Measurements from ENCODE around the gene HOXD10.
A peak's percentile ranks its signal among the peaks of the same experiment; 100 is the strongest.

HOXD10 gene

DNA sequence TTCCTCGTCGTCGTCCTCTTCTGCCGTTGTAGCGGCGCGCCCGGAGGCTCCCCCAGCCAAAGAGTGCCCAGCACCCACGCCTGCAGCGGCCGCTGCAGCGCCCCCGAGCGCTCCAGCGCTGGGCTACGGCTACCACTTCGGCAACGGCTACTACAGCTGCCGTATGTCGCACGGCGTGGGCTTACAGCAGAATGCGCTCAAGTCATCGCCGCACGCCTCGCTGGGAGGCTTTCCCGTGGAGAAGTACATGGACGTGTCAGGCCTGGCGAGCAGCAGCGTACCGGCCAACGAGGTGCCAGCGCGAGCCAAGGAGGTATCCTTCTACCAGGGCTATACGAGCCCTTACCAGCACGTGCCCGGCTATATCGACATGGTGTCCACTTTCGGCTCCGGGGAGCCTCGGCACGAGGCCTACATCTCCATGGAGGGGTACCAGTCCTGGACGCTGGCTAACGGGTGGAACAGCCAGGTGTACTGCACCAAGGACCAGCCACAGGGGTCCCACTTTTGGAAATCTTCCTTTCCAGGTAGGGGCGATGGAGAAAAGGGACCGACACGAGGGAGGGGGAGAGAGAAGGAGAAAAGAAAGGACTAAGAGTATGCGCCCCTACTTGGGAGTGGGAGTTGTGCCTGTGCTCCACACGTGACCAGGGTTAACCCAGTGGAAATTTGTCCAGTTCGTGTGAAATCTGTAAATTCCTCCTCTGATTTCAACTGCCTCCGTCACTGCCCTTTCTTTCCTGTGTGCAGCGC lies 23.3 kb upstream of the HOXD10 start:
- peak overlapping the region; percentile 55 for H3K4me3 ChIP-seq (ENCODE audit: low read length)
- no peak for DNase-seq (ENCODE audit: low read depth, low spot score)

DNA sequence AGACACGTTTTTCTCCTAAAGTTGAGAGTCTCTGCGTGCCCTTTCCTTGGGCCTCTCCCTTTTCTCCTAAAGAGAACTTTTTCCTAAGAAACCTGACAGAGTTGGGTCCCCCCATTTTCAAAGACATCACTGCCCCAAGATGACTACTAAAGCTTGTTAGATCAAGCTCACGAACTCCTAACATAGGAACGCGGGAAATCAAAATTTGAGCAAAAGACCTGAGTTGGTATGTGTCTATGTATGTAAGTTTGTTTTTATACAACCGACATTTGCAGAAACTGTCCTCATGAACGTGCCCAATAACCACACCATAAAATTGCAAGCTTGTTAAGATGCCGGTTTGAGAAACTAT lies 22.7 kb upstream of the HOXD10 start:
- no peak for DNase-seq (ENCODE audit: low read depth, low spot score)
- H3K4me3 ChIP-seq (ENCODE audit: low read length): no peak overlapping the region

DNA sequence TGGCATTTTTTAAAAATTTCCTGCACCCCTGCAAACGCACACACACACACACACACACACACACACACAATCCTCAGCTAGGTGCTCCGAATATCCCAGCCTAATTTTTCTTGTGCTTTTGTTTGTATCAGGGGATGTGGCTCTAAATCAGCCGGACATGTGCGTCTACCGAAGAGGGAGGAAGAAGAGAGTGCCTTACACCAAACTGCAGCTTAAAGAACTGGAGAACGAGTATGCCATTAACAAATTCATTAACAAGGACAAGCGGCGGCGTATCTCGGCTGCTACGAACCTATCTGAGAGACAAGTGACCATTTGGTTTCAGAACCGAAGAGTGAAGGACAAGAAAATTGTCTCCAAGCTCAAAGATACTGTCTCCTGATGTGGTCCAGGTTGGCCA lies 22.2 kb upstream of the HOXD10 start:
- no peak for DNase-seq (ENCODE audit: low read depth, low spot score)
- H3K4me3 ChIP-seq (ENCODE audit: low read length): no peak overlapping the region

DNA sequence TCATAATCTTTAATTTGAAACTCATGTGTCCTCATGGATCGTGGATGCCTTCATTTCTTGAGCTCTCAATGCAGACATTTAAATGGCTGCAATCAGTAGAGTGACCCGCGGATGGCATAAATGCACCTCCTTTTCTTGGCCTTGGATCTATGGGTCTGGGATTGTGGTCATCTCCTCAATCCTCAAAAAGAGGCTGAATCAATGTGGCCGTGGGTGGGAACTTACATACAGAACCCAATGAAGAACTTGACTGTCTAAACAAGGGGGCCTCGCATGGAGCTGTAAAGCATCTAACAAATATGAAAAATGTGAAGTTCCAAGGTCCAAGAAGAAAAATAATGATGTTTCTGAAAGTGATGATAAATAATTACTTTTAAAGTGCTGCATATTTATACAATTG lies 21.2 kb upstream of the HOXD10 start:
- DNase-seq (ENCODE audit: low read depth, low spot score): no peak
- H3K4me3 ChIP-seq (ENCODE audit: low read length): no peak overlapping the region

DNA sequence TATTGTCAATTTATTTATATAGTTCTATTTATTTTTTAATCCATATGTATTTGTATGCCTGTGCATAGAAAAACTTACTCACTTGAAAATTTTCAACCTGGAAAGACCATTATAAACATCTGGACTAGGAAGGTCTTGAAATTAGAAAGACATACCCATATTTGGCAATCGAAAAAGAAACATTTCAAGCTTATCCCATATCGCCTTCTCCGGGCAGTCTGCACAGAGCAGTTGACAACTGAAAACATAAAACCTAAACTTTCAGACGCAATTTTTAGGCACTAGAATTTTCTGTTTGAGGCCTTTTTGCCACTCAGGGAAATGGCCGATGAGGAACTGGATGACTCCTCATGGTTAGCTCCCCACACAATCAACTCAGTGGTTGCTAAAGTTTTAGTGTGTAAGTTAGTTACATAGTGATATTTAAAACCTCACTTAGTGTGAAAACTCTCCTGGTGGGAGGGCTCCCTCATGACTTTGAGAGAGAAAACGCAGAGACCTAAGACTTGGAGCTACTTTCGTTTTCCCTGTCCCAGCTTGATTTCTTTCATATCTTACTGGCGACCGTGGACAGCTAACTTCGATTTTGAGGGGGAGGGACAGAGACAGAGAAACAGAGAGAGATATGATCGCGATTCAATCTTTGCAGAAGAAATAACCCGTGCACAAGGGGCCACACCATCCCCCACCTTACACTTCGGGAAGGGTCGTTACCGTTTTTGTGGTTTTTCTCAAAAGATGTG lies 20.2 kb upstream of the HOXD10 start:
- H3K4me3 ChIP-seq (ENCODE audit: low read length): peak overlapping the region; percentile 62
- peak; percentile 28 for DNase-seq (ENCODE audit: low read depth, low spot score)

DNA sequence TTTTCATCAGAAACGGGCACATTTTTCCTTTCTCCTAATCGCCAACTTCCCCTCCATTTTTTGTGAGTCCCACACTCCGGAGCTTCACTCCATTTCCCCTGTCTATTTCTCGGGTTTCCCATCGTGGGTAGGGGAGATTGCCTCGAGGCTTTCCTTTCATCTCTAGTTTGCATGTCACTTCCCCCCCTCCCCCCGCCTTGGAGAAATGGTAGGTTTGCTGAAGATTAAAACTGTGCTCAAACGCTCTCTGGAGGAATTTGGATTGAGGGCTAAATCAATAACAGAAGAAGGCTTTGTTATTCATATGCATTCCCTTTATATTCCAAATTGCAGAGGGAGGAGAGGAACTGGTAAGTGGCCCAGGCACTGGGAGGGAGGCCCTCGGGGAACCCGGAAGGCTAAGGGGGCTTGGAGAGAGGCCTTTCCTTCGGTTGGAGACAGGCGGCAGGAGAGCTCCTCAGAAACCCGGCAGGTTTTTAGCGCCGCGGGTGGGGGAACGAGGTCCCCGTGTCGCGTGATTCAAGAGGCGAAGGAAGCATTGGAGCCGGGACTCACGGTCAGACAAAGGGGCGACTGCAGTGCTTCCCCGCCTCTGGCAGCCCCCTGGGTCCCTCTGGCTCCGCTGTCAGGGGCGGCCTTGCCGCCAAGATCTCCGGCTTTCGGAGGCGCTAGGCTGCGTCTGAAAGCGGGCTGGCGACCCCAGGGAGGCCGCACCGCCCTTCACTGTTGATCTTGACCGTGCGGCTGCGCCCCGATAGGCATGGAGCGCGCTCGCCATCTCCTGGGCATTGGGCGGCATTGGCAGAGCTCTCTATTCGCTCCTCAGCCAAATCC lies 19.4 kb upstream of the HOXD10 start:
- H3K4me3 ChIP-seq (ENCODE audit: low read length): peak overlapping the region; percentile 62
- DNase-seq (ENCODE audit: low read depth, low spot score): peak; percentile 69

DNA sequence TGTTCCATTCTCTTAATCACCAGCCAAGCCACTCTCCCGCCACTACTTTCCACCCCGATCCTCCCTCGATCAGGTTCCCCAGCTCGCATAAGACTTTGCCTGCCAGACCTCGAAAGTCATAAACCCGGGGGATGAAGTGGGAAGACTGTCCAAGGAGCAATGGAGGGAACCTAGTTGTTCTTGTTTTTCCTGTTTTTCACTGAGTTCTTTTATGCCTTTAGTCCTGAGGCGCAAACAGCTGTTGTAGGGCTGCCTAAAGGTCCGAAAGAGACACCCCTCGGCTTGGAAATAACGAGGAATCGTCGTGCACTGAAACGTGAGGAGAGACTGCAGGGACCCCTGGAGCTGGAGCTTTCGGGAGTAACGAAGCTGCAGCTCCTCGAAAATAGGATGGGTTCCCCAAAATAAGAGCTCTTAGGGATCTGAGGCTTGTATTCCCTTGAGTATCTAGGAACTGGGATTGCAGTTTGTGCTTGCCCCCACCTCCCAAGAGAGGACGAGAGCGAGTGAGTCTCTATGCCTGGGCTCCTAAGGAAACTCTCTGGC lies 18.7 kb upstream of the HOXD10 start:
- DNase-seq (ENCODE audit: low read depth, low spot score): no peak
- peak overlapping the region; percentile 62 for H3K4me3 ChIP-seq (ENCODE audit: low read length)

DNA sequence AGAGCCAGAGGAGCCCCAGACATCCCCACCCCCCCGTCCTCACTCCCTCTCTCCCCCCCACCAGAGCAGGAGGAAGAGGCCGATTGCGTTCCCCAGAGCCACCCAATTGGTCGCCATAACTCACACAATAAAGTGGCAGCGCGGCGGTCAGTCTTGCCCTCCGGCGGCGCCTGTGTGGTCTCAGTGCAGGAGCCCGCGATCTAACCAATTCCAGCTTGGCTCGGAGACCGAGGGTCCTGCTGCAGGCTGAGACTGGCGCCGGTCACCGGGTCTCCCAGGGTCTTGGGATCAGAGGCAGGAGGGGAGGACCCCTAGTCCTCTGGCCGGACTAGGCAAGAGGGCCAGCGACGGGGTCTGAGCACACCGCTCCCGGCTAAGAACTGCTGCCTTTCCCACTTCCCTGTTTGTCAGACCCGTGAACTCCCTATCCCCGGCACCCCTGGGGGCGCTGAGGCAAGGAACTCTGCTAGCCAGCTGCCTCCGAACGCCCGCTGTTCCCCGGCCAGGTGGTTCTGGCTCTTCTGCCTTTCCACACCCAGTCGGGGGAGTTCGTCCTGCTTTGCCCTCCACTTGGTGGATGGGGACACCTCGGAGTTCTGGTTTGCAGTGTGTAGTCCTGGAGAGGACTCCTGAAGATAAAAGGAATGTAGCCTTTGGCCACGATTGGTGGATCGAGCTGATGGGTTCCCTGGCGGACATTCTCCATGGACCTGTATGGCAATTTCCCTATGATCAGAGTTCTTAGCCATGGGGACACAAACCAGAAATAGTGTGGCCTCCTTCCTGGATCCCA lies 18.0 kb upstream of the HOXD10 start:
- DNase-seq (ENCODE audit: low read depth, low spot score): no peak
- no peak overlapping the region for H3K4me3 ChIP-seq (ENCODE audit: low read length)

DNA sequence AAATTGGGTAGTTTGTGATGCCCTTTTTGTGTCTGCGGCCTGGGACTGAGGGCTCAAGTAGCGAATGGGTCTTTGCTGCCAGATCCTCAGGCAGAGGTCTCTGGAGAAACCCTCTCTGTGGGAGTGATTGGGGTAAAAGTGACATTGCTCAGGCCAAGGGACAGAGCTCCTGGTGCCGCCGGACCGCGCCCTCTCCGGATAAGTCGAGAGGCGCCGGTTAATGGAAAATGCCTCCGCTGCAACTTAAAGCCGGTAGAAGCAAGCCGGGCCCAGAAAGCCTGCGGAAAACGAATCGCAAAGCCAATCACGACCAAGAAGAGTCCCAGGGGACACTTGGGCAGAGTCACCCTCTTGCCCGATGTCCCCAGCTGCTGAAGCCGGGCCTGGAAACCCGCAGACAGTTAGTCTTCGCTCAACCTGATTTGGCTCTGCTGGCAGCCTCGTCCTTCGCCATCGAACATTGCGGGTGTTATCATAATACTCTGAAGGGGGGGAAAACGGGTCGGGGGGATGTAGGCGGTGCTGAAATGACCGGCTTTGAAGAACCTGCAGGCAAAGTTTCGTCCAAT lies 17.3 kb upstream of the HOXD10 start:
- no peak for DNase-seq (ENCODE audit: low read depth, low spot score)
- no peak overlapping the region for H3K4me3 ChIP-seq (ENCODE audit: low read length)

DNA sequence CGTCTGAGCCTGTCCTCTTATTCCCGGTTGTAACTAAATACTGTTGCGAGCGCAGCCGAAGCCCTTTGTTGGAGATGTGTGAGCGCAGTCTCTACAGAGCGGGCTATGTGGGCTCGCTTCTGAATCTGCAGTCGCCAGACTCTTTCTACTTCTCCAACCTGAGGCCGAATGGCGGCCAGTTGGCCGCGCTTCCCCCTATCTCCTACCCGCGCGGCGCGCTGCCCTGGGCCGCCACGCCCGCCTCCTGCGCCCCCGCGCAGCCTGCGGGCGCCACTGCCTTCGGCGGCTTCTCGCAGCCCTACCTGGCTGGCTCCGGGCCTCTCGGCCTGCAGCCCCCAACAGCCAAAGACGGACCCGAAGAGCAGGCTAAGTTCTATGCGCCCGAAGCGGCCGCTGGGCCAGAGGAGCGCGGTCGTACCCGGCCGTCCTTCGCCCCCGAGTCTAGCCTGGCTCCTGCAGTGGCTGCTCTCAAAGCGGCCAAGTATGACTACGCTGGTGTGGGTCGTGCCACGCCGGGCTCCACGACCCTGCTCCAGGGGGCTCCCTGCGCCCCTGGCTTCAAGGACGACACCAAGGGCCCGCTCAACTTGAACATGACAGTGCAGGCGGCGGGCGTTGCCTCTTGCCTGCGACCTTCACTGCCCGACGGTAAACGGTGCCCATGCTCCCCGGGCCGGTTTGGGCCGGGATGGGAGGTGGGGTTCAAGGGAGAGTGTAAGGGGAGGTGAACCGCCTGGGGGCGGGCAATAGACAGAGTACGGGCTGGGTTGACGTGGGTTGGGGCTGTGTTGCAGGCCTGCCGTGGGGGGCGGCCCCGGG lies 16.6 kb upstream of the HOXD10 start, which contains the start of gene HOXD12:
Gene HOXD12 (plus strand): TSS at position 68 of the 819 bp plus-strand sequence. CDS start 7 bp downstream, at position 75.
- no peak for DNase-seq (ENCODE audit: low read depth, low spot score)
- H3K4me3 ChIP-seq (ENCODE audit: low read length): no peak within 1 kb of the TSS

DNA sequence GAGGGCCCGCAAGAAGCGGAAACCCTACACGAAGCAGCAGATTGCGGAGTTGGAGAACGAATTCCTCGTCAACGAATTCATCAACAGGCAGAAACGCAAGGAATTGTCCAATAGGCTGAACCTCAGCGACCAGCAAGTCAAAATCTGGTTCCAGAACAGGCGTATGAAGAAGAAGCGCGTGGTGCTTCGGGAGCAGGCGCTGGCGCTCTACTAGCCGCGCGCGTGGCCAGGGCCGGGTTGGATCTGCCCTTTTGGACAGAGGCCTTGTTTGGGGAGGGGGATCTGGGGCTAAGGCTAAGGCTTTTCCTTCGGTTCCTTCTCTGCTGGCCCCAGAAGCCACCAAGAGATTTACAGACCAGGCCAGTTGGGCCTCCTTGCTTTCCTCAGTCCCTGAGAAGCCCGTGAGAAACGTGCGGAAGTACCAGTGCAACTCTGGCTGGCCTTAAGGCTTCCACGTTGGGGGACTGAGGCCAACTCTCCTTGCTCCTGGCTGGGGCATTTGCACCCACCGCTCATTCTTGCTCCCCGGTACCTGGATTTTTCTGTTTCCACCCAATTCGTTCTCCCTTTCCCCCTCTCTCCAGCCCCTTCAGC lies 15.9 kb upstream of the HOXD10 start:
- H3K4me3 ChIP-seq (ENCODE audit: low read length): no peak overlapping the region
- DNase-seq (ENCODE audit: low read depth, low spot score): no peak

DNA sequence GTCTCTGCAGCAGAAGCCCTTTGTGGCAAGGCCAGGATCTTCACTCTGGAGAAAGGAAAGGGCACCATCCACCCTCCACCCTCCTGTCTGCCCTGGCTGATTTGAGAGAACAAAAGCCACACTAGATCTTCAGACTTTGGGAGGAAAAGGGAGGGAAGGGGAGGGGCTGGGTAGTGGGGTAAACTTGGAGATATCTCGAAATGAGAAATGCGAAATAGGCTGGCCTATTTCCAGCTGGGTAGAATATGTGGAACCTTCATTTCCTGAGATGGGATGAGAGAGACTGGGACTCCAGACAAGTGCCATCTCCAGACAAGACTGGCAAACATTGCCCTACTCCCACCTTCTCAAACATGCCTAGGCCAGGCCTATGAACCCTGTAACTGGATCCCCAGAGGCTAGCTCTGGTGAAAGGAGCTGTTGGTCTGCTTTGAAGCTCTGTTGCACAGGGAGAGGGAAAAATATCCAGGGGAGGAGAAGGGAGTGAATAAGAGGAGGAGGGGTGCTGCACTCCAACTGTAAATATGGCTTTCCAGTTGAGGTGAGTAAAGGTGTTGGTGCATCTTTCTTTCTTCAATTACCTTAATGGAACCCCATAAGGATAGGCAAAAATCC lies 15.3 kb upstream of the HOXD10 start:
- no peak overlapping the region for H3K4me3 ChIP-seq (ENCODE audit: low read length)
- DNase-seq (ENCODE audit: low read depth, low spot score): no peak

DNA sequence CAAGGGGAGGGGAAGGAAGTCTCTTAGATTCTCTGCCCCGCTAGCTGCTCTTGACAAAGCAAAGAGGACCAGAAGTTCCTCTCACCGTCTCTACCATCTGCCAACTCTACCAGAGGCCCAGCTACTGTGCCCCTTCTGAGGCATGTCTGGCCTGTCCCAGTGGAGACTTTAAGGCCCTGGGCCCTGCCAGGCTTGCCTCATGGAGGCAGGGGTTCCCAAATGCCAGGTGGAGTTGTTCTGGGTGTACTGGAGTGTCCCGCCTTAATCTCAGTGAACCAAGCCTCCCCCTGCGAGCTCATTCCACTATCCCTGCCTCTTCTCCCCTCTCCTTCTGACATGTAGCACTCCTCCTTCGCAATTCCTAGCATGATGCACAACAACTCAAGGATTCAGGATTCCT lies 14.7 kb upstream of the HOXD10 start:
- no peak overlapping the region for H3K4me3 ChIP-seq (ENCODE audit: low read length)
- DNase-seq (ENCODE audit: low read depth, low spot score): no peak

DNA sequence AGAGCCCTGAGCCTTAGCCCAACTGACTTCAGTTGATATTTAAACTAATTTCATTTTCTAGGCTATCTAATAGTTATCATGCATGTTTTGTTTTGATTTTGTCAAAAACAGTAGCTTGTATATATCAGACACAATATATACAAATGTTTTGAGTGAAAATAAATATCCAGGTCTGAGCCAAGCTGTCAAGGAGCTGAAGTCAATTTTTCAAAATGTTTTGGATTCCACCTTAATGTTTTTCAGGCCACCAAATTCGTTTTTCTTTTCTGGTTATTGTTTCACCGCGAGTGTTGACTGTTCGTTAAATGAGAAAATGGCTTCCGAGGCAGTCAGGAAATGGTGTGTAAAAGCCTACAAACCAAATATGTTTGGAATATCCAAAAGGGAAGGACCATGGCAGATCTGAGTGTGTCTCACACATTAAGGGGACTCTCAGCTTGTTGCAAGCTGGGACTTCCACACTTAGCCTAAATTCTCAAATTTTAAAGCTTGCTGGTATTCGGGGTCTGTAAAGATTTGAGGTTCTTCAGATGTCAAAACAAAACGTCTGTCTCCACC lies 14.2 kb upstream of the HOXD10 start:
- no peak for DNase-seq (ENCODE audit: low read depth, low spot score)
- H3K4me3 ChIP-seq (ENCODE audit: low read length): no peak overlapping the region

DNA sequence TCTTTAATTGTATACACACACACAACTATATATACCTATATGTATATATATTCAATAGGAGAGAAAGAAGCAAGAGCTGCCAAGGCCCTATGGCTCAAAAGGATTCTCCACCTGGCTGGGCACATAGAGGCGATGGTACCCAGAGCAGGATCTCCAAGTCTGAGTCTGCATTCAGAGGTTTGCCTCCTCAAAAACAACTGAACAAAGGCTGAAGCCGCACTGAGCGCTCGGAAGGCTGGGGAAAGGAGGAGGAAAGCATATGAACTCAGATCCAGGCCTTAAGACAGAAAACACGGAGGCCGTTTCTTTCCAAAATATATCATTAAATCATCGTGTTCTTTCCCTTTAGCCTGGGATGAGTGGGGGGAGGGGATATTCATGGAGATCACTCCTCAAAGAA lies 13.4 kb upstream of the HOXD10 start:
- H3K4me3 ChIP-seq (ENCODE audit: low read length): no peak overlapping the region
- DNase-seq (ENCODE audit: low read depth, low spot score): no peak

DNA sequence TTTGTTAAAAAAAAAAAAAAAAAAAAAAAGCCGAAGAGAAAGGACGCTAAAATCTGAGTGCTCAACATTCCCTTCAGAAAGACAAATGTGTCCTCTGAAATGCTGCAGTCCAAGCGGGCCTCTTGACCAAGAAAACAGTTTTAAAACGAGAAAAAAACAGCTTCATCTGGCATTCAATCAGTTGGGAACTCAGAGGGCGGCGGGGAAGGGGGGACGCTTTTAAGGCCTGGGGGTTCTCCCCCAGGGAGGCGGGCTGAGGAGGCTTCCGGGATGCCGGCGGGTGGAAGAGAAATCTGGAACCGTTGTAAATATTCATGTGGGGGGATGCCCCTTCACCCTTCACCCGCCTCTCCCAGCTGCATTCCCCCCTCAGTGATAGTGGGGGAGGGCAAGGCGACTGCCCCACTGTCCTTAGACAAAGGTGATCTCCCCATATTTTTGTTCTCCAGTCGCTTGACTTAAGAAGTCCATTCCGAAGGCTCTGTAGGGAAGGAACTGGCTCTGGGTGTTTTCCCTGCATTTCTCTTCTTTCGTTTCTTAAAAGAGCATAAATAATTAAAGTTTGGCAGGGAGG lies 12.7 kb upstream of the HOXD10 start:
- no peak overlapping the region for H3K4me3 ChIP-seq (ENCODE audit: low read length)
- DNase-seq (ENCODE audit: low read depth, low spot score): no peak

All from Jurkat, Clone E6-1 (cell line).